Measurements from ENCODE around the gene MOSMO.

MOSMO gene

GRCh38 chr16:22052980-22053379 lies 45.1 kb downstream of the MOSMO start:
- FAIRE-seq: no peak

- no peak for FAIRE-seq
Measured at GRCh38 chr16:22053921-22054341, 46.0 kb downstream of the MOSMO start.

- FAIRE-seq: no peak
Measured at GRCh38 chr16:22054847-22055590, 47.1 kb downstream of the MOSMO start.

GRCh38 chr16:22055881-22056280 lies 48.0 kb downstream of the MOSMO start:
- FAIRE-seq: no peak

- no peak for FAIRE-seq
Measured at GRCh38 chr16:22063888-22064467, 56.1 kb downstream of the MOSMO start.

GRCh38 chr16:22065252-22065651 lies 57.3 kb downstream of the MOSMO start:
- FAIRE-seq: no peak

- no peak for FAIRE-seq
Measured at GRCh38 chr16:22070361-22071330, 62.7 kb downstream of the MOSMO start.

GRCh38 chr16:22071331-22071910 lies 63.5 kb downstream of the MOSMO start:
- FAIRE-seq: no peak

- FAIRE-seq: no peak
Measured at GRCh38 chr16:22073350-22073749, 65.4 kb downstream of the MOSMO start.

- no peak for FAIRE-seq
Measured at GRCh38 chr16:22075043-22075757, 67.3 kb downstream of the MOSMO start.

- no peak for FAIRE-seq
Measured at GRCh38 chr16:22075776-22076175, 67.9 kb downstream of the MOSMO start.

GRCh38 chr16:22077700-22078313 lies 69.9 kb downstream of the MOSMO start:
- no peak for FAIRE-seq

- FAIRE-seq: no peak
Measured at GRCh38 chr16:22078656-22079055, 70.7 kb downstream of the MOSMO start.

- FAIRE-seq: no peak
Measured at GRCh38 chr16:22081050-22081449, 73.1 kb downstream of the MOSMO start.

GRCh38 chr16:22086440-22086839 lies 78.5 kb downstream of the MOSMO start:
- no peak for FAIRE-seq

- FAIRE-seq: no peak
Measured at GRCh38 chr16:22088642-22089041, 80.7 kb downstream of the MOSMO start.

GRCh38 chr16:22089910-22090309 lies 82.0 kb downstream of the MOSMO start:
- no peak for FAIRE-seq

GRCh38 chr16:22091721-22092120 lies 83.8 kb downstream of the MOSMO start:
- no peak for FAIRE-seq

GRCh38 chr16:22092143-22092933 lies 84.4 kb downstream of the MOSMO start, which contains the start of gene VWA3A:
VWA3A (plus strand) TSS chr16:22092541; CDS start chr16:22092638, 97 bp downstream.
- FAIRE-seq: no peak

- no peak for FAIRE-seq
Measured at GRCh38 chr16:22093331-22093730, 85.4 kb downstream of the MOSMO start.

- FAIRE-seq: no peak
Measured at GRCh38 chr16:22093996-22094395, 86.1 kb downstream of the MOSMO start.
